Activated CD4-positive, alpha-beta T cell treated with anti-CD3 and anti-CD28 coated beads for 24 hours (primary cell): ENCODE measurements around the gene SELENOP.

Experiments
- DNase-seq, 2 donors: peaks; one replicate each; pipeline ENCODE4 v3.0.0-alpha.2; 2020; ENCODE audit warnings: low read depth in 2 of 2

Gene SELENOP

DNA sequence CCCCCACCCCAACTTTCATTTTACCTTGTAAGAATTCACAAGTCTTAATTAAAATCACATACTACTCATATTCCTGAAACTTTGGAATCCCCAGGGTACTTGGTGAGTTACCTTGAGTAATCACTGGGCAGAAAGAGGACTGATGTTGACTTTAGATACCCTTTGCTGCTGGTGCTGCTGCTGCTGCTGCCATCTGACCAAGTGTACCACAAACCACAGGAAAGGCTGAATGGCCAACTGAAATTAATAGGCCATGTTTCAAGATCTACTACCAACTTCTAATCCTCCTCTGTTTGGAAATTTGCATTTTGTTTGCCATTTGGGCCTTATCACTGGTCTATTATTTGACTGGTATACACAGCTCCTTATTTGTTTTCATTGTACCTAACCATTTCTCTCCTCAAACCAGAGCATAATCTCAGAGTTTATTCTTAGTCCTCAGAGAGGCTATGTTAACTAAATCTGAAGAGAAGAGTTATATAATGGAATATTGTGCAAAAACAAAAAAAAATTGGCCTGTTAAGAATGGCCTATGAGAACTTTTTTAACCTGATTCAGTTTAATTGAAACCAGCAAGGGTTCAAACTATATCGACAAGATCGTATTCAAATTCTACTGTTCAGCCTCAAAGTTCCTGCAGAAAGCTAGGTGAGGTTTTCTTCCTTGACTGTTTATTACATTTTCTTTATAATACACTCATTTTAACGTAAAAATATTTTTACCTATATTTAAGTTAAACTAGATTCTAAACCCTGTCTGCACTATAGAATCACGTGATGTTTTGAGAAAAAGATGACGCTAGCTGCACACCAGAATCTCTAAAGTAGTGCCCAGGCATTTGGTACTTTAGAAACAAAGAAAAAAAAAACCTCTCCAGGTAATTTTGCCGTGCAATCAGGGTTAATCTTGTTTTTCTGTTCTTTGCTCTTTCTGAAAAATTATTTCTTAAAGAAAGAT lies 13.1 kb downstream of the SELENOP start:
- DNase-seq: no peak

DNA sequence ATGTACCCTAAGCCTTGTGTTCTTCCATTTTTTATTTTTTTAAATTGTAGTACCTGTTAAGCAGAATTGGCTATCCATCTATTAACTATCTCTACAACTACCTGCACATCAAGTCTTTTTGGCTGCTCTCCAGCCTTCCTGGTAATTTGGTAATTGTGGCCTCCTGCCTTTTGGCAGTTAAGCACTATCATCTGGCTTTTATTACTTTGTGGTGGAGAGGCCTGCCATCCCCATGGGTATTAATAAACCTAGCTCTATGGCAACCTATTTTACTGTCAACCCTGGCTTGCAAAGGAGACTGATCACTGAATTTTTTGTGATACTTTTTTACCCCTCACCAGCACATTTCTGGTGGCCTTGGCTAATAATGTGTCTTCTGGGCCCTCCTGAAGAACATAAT lies 20.5 kb downstream of the SELENOP start:
- no peak for DNase-seq

DNA sequence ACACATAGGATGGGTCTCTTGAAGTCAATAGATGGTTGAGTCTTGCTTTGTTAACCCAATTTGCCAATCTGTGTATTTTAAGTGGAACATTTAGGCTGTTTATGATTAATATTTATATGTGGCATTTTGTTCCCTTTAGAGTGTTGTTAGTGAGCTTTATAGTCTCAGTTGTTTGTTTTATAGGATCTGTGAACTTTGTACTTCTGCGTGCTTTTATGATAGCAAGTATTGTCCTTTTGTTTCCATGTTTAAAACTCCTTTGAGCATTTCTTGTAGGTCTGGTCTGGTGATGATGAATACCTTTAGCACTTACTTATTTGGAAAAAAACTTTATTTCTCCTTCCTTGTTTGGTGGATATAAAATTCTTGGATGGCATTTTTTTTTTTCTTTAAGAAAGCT lies 23.8 kb downstream of the SELENOP start:
- no peak for DNase-seq

DNA sequence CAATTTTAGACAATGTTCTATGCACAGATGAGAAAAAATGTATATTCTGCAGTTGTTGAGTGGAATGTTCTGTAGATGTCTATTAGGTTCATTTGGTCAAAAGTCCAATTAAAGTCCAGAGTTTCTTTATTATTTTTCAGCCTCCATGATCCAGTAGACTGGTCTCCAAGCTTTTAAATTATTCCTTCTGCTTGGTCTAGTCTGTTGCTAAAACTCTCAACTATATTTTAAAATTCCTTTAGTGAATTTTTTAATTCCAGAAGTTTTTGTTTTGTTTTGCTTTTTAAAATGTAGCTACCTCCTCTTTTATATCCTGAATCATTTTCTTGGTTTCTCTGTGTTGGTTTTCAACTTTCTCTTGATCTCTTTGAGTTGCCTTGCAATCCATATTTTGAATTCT lies 24.6 kb downstream of the SELENOP start:
- DNase-seq: no peak

DNA sequence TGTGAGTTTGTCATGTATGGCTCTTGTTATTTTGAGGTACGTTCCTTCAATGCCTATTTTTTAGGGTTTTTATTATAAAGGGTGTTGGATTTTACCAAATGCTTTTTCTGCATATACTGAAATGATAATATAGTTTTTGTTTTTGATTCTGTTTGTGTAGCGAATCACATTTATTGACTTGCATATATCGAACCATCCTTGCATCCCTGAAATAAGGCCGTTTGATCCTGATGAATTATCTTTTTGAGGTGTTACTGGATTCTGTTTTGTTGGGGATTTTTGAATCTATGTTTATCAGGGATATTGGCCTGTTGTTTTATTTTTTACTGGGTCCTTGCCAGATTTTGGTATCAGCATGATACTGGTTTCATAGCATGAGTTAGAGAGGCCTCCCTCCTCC lies 25.9 kb downstream of the SELENOP start:
- DNase-seq: no peak

DNA sequence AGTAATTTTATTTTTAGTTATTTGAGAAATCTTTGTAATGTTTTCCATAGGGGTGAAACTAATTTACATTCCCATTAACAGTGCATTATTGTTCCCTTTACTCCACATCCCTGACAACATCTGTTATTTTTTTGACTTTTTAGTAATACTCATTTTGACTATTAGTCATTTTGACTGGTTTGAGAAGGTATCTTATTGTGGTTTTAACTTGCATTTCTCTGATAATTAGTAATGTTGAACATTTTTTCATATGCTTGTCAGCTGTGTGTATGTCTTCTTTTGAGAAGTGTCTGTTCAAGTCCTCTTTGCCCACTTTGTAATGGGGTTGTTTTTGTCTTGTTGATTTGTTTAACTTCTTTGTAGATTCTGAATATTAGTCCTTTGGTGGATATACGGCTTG lies 27.6 kb downstream of the SELENOP start:
- no peak for DNase-seq

DNA sequence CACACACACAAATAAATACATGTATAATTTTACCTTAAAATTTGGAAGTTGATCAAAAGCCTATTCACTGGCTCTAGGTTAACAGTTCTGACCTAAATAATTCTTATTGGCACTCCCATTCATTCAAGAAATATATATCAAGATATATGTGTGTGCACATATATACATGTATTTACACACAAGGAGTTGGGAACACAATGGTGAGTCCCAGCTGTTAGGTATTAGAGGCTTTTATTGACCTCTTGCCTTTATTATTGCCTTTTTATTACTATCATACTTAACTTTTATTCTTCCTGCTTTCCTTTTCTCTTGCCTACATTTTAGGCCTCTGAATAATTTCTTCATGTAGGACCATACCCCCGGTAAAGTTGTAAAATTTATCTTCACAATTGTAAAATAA lies 30.1 kb downstream of the SELENOP start:
- DNase-seq: no peak

DNA sequence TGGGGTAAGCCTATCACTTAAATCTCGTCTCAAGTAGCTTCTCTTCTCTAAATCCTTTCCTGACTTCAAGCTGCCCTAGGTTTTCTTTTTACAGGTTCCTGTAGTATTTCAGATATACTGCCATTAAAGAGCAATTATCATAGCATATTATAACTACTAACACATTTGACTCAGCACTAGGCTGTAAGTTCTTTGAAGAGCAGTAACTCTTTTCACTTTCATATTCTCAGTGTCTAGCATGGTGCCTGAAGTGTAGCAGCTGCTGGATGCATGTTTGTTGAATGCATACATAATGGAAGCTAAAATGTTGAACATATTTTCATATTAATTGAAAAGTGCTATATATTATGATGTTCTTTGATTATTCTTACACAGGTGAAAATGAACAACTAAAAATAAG lies 32.6 kb downstream of the SELENOP start:
- DNase-seq: no peak

DNA sequence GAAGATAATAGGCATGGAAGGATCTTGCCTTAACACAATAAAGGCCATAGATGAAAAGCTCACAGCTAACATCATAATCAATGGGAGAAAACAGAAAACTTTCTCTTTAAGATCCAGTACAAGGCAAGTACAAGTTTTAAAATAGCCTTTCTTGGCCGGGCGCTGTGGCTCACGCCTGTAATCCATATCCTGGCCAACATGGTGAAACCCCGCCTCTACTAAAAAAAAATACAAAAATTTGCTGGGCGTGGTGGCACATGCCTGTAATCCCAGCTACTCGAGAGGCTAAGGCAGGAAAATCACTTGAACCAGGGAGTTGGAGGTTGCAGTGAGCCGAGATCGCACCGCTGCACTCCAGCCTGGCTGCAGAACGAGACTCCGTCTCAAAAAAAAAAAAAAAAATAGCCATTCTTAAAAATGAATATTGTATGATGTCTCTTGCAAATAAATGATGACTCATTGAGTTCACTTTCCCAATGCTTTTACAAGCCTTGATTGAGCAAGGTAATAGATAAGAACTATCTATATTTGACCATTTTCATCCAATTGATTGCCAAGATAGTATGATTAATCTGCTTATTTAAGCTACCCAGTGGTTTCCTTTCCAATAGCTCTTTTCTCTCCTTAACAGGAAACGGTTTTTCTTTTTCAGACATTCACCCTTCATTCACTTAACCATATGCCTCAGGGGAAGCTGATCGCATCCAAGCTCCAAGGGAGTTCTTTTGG lies 39.3 kb downstream of the SELENOP start:
- DNase-seq: no peak

DNA sequence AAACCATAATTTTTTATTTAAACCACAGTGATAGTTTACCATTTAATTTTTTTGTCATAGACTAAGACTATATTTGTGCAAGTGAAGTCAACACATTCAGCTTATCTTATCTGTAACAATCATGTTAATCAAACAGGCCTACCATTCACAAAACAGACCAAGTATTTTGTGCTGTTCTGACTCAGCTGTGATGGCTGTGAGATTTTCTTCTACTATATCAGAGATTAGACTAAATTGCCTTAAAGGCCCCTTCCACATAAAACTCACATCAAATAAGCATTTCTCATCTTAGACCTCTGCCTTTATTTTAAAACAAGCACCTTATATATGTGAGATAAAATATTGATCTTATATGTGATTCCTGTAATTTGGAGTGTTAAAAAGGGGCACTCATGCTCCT lies 41.7 kb downstream of the SELENOP start:
- no peak for DNase-seq

DNA sequence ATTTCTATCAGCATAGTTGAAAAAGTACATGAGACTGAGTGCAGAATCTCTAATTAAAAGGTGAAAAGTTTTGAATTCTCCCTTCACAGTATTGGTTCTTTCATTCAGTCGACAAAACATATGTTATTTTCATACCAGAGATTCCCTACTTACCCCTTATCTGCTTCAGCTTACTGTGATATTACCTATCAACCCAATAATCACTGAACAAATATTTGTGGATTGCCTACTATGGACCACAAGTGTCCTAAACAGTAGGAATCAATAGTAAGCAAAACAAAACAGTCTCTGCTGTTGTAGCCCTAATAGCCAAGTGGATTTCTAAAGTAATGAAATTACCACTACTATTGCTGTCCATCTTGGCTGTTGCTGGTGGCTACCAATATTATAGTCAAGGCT lies 43.6 kb downstream of the SELENOP start:
- DNase-seq: no peak

DNA sequence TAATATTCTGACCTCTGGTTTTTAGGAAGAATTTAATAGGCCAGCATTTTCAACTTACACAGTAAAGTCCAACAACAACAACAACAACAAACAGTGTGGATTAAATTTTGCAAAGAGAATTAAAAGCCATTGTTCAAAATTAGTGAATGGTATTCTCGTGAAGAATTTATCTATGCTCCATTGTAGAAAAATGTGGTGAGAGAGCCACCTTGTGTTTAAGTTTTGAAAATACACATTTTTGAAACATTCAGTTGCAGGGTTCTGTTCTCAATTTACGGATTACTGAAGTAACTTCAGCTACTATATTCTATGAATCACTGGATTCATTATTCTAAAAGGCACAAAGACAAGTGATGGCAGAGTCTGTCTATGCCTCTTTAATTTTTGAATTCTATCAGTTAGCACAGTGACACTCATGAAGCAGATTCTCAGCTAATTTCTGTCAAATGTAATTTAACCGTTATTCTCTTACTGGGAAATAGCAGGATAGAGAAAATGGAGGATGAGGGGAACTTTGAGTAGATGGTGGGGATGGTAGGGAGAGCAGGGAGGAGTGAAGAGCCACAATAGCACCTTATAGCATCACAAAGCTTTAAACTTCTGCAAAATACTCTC lies 44.1 kb downstream of the SELENOP start:
- no peak for DNase-seq

DNA sequence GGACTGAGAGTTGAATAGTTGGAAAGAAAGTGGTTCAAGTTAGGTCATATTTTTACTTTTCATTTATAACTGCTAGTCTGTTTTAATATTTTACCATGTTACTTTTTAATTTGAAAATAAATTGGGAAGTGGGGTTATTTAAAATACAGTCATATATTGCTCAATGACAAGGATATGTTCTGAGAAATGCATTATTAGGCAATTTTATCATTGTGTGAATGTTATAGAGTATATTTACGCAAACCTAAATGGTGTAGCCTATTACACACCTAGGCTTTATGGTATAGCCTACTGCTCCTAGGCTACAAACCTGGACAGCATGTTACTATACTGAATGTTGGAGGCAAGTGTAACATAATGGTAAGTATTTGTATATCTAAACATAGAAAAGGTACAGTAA lies 49.9 kb downstream of the SELENOP start:
- DNase-seq: no peak

DNA sequence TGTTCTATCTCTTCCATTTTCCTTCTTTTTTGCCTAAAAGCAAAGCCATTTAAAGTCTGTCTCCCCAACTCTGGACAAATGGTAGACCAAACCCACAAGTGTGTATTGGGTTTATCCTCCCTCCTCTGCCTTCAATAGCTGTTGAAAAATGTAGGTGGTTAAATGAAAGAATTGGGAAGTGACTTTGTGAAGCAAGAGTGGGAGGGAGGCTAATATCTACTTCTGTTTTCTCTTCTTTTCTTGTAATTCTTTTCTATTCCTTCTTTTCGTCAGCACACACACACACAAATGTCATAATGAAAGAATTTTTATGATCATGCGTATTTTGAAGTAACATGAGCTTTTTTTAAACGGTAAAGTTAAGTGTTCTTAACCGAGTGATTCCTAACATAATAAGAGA lies 51.3 kb downstream of the SELENOP start:
- no peak for DNase-seq

DNA sequence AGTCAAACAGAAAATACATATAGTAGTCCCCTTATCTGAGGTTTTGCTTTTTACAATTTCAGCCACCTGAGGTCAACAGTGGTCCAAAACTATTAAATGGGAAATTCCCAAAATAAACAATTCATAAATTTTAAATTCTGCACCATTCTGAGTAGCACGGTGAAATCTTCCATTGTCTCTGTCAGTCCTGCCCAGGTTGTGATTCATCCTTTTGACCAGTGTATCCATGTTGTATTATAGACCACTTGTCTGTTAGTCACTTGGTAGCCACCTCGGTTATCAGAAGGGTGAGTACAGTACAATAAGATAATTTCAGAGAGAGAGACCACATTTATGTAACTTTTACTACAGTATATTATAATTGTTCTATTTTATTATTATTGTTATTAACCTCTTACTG lies 52.2 kb downstream of the SELENOP start:
- no peak for DNase-seq

DNA sequence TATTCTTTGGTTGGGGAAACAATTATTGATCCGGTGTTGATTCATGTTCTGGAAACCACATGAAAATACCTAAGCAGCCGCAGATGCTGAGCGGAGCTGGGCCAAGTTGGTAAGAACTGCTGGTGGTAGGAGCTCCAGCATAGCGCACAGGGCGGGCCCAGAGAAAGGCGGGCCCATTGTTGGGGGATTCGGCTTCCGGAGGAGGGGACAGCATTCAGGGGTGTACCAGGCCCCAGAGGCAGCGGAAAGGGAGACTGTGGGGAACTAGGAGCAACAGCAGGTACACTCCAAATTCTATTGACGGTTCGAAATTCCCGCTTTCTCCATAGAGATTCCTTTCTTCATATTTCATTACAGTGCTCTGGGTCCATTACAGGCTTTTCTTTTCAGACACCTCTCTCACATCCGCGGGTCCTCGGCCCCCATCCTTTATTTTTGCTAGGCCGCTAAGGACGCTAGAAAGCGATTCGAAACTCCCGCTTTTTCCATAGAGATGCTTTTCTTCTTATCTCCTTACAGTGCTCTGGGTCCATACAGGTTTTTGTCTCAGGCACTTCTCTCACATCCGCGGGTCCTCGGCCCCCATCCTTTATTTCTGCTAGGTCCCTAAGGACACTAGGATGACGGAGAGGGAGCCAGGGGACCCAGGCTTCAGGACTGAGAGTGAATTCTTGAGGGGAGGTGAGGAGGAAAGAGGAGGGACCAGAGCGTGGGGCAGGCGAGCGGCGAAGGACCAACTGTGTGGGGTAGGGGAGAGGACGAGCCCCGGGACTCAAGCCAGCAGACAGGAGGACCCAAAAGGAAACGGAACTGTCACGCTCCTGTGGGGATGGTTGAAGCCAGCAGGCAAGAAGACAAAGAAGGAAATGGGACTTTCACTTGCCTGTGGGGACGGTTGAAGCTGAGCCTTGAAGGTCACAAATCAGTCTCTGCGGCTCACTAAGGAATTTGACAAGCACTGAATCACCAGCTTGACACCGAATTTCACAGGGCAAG lies 54.8 kb downstream of the SELENOP start, which contains the start of gene CCDC152:
Gene CCDC152, plus strand, starts transcription at position 213 of the 996 bp plus-strand sequence. CDS start 2,304 bp downstream, outside the sequence.
- peak; percentile 42 to 47 for DNase-seq

DNA sequence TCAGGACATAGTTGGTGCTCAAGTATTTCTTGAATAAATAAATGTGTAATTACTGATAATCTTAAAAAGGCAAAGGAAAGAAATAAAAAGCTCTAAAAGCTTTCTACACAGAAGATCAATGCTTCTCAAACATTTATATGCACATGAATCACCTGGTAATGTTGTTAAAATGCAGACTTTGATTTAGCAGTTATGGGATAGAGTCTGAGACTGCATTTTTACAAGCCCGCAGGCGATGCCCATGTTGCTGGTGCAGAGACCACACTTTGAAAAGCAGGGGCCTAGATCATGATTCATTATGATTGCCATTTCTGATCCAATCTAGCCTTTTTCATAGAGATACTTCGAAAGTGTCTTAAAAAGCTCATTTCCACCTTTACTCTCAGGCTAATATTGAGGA lies 58.6 kb downstream of the SELENOP start:
- no peak for DNase-seq

DNA sequence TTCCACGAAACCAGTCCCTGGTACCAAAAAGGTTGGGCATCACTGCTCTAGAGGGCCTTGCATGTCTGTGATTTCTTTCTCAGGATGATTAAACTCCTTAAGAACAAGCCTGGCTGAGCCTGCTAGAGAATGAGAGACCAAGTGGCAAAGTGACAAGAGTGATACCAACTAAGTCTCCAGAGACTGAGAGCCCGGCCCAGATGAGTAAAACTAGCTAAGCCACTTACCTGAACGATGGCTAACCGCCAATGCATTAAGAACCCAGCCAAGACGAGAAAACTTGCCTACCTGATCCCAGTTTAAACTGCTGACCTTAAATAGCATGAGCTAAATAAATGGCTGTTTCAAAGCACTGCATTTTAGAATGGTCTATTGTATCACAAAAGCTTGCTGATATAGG lies 60.6 kb downstream of the SELENOP start:
- DNase-seq: no peak

DNA sequence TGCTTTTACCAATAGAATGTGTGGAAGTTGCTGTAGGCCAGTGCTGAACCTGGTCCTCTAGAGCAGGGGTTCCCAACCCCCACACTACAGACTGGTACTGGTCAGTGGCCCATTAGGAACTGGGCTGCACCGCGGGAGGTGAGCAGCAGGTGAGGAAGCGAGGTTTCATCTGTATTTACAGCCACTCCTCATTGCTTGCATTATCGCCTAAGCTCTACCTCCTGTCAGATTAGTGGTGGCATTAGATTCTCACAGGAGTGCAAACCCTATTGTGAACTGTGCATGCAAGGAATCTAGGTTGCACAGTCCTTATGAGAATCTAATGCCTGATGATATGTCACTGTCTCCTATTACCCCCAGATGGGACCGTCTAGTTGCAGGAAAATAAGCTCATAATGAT lies 61.2 kb downstream of the SELENOP start:
- no peak for DNase-seq
